Esophagus squamous epithelium (tissue), 5 donors: ENCODE measurements around the gene TRABD2B. TPM values are rescaled to one million over a fixed set of nuclear protein-coding genes. Genes with fewer than 3 reads are reported as not detected.

Experiments used
- DNase-seq: peaks from one replicate; lab custom pipeline; 2025; lab: John Stamatoyannopoulos, UW
- H3K27ac ChIP-seq, 4 donors: fragments of 200-600 bp; sonication (generic); one replicate each; pipeline ENCODE4 v1.5.1; 2016 to 2019; ENCODE audit warnings: mild to moderate bottlenecking in 1 of 4
- H3K27me3 ChIP-seq, 4 donors: fragments of 200-600 bp; sonication (generic); 1 replicate in 3 of 4; 2 replicates in 1 of 4; pipeline versions ENCODE4 v1.5.1 to v1.6.0; 2017 to 2021; ENCODE audit warnings: antibody characterized with exemption in 1 of 4
- H3K36me3 ChIP-seq, 3 donors: fragments of 200-600 bp; sonication (generic); one replicate each; pipeline ENCODE4 v1.5.1; 2016 to 2019
- H3K4me1 ChIP-seq, 3 donors: fragments of 200-600 bp; sonication (generic); one replicate each; pipeline ENCODE4 v1.5.1; 2017 to 2019
- H3K4me3 ChIP-seq, 4 donors: fragments of 200-600 bp; sonication (generic); 1 replicate in 3 of 4; 2 replicates in 1 of 4; pipeline ENCODE4 v1.5.1; 2016 to 2019; ENCODE audit warnings: mild to moderate bottlenecking in 2 of 4, moderate library complexity in 1 of 4
- H3K9me3 ChIP-seq, 3 donors: fragments of 200-600 bp; sonication (generic); one replicate each; pipeline ENCODE4 v1.5.1; 2016 to 2019
- CTCF ChIP-seq, 6 experiments: fragments of 450-650 bp in 4 of 6; fragments of 200-600 bp in 2 of 6; sonication (generic) in 2 of 6; IDR thresholded peaks; one replicate each; pipeline ENCODE4 v1.5.1; 2016 to 2019; ENCODE audit warnings: antibody characterized with exemption in 6 of 6, mild to moderate bottlenecking in 4 of 6, moderate library complexity in 4 of 6
- POLR2A ChIP-seq, 4 donors: fragments of 450-650 bp; IDR thresholded peaks; one replicate each; pipeline ENCODE4 v1.6.1; 2017; ENCODE audit warnings: antibody characterized with exemption in 4 of 4, mild to moderate bottlenecking in 4 of 4, moderate library complexity in 3 of 4
- WGBS, 2 donors: methylation state at CpG; one replicate each; pipeline ENCODE4 v1.1.5; 2018; 5-methylcytosine and 5-hydroxymethylcytosine counted together
- intact Hi-C: fragments of 100-400 bp; cut with DNase I; formaldehyde crosslinking; loops from one replicate; pipeline ENCODE4 v1.15.0; 2022
- total RNA-seq, 4 donors: library from RNA; depleted of rRNA; stranded (reverse); fragments of >200 nt; gene quantifications; one replicate each; pipeline ENCODE4 v1.1.0, GENCODE V29; 2016
- donor health status: DM: yes; HTN: yes; CAD: no.

The TRABD2B gene
- total RNA-seq, 4 donors from 2014 or later = 0.26 to 1.7 (median 0.50) TPM

GRCh38 chr1:47810964-47811682, 186.1 kb downstream of the TRABD2B start:
- Histone ChIP-seq H3K9me3 (no peaks in the 10 kb centered on the region), H3K27ac (peak overlapping the region in 1 of 4 donors; percentile 2), H3K27me3 (peaks cover 0 to 5% (median 0%) of the 10 kb centered on the region in 4 donors), H3K36me3 (no peaks in the 10 kb centered on the region), H3K4me3 (no peak overlapping the region), H3K4me1 (peaks cover 0 to 44% (median 4%) of the 10 kb centered on the region in 3 donors)
- intact Hi-C loops = no loop called here
- WGBS, 2 donors = 68 to 79% methylated on average over 6 to 8 of the region's 9 CpGs
- no peak for DNase-seq
- TF ChIP-seq CTCF (IDR thresholded peaks at IDR 0.05) (no peak), POLR2A (IDR thresholded peaks at IDR 0.05) (no peak)

- peak overlapping the region in 2 of 4 donors; percentile 17 to 38 for H3K27ac ChIP-seq
- no peaks in the 10 kb centered on the region for H3K36me3 ChIP-seq
- H3K4me3 ChIP-seq = no peak overlapping the region
- peaks cover 0 to 45% (median 4%) of the 10 kb centered on the region in 3 donors for H3K4me1 ChIP-seq
- TF ChIP-seq POLR2A (IDR thresholded peaks at IDR 0.05) (no peak), CTCF (IDR thresholded peaks at IDR 0.05) (no peak)
- intact Hi-C loops = no loop called here
- WGBS, 2 donors = 26 to 49% methylated on average over 7 to 8 of the region's 8 CpGs
- H3K27me3 ChIP-seq = peaks cover 0 to 5% (median 0%) of the 10 kb centered on the region in 4 donors
- DNase-seq = no peak
- H3K9me3 ChIP-seq = no peaks in the 10 kb centered on the region
These were observed 187.7 kb downstream of the TRABD2B start for GRCh38 chr1:47809301-47810084.

- intact Hi-C loops = no loop called here
- TF ChIP-seq POLR2A (IDR thresholded peaks at IDR 0.05) (no peak), CTCF (IDR thresholded peaks at IDR 0.05) (no peak)
- Histone ChIP-seq H3K27me3 (no peaks in the 10 kb centered on the region), H3K36me3 (no peaks in the 10 kb centered on the region), H3K4me1 (peaks cover 0 to 38% (median 4%) of the 10 kb centered on the region in 3 donors), H3K4me3 (no peak overlapping the region), H3K9me3 (no peaks in the 10 kb centered on the region), H3K27ac (no peak overlapping the region)
- no peak for DNase-seq
- 71% methylated on average over 2 of the region's 2 CpGs for WGBS, 2 donors
These were observed 188.6 kb downstream of the TRABD2B start for GRCh38 chr1:47808612-47809011.

- no peak overlapping the region for H3K27ac ChIP-seq
These were observed 191.2 kb downstream of the TRABD2B start for GRCh38 chr1:47805921-47806361.

More at GRCh38 chr1:47805921-47806361, 191.2 kb downstream of the TRABD2B start:
- no peaks in the 10 kb centered on the region for H3K9me3 ChIP-seq
- intact Hi-C loops = no loop called here
- H3K36me3 ChIP-seq = no peaks in the 10 kb centered on the region
- no peaks in the 10 kb centered on the region for H3K27me3 ChIP-seq
- TF ChIP-seq POLR2A (IDR thresholded peaks at IDR 0.05) (no peak), CTCF (IDR thresholded peaks at IDR 0.05) (no peak)
- peaks cover 0 to 35% (median 4%) of the 10 kb centered on the region in 3 donors for H3K4me1 ChIP-seq
- no peak overlapping the region for H3K4me3 ChIP-seq
- 64 to 75% methylated on average over 6 of the region's 6 CpGs for WGBS, 2 donors
- DNase-seq = no peak
